Esophagus muscularis mucosa (tissue), 4 donors: Measurements from ENCODE around the gene RHBDL1. TPM values are rescaled to one million over a fixed set of nuclear protein-coding genes. Genes with fewer than 3 reads are reported as not detected.

Experiments
- DNase-seq: peaks from one replicate; pipeline ENCODE4 v3.0.0-alpha.2; 2017; ENCODE audit errors: extremely low spot score
- H3K27ac ChIP-seq, 4 donors: fragments of 200-600 bp; sonication (generic); replicated peaks in 1 of 4; 1 replicate in 3 of 4; 2 replicates in 1 of 4; pipeline ENCODE4 v1.5.1; 2016 to 2019; ENCODE audit warnings: mild to moderate bottlenecking in 1 of 4
- H3K27me3 ChIP-seq, 4 donors: fragments of 200-600 bp; sonication (generic); one replicate each; pipeline versions ENCODE4 v1.5.1 to v1.6.0; 2016 to 2019
- H3K36me3 ChIP-seq, 4 donors: fragments of 200-600 bp; sonication (generic); one replicate each; pipeline ENCODE4 v1.5.1; 2016 to 2019
- H3K4me1 ChIP-seq, 4 donors: fragments of 200-600 bp; sonication (generic); one replicate each; pipeline ENCODE4 v1.5.1; 2016 to 2019
- H3K4me3 ChIP-seq, 4 donors: fragments of 200-600 bp; sonication (generic); 1 replicate in 2 of 4; 2 replicates in 2 of 4; pipeline ENCODE4 v1.5.1; 2016 to 2019; ENCODE audit warnings: mild to moderate bottlenecking in 4 of 4, moderate library complexity in 1 of 4
- H3K9me3 ChIP-seq, 4 donors: fragments of 200-600 bp; sonication (generic); 1 replicate in 3 of 4; 2 replicates in 1 of 4; pipeline ENCODE4 v1.5.1; 2016 to 2019
- EP300 ChIP-seq: sonication (generic); formaldehyde crosslinking; IDR thresholded peaks from one replicate; pipeline ENCODE4 v1.6.1; 2017; ENCODE audit warnings: antibody characterized with exemption
- POLR2A ChIP-seq: fragments of 450-650 bp; IDR thresholded peaks from one replicate; pipeline ENCODE4 v1.6.1; 2017; ENCODE audit warnings: antibody characterized with exemption, moderate library complexity, mild to moderate bottlenecking, low read depth
- POLR2AphosphoS5 ChIP-seq, 2 donors: sonication (generic); formaldehyde crosslinking; IDR thresholded peaks; one replicate each; pipeline ENCODE4 v1.6.1; 2017; ENCODE audit warnings: antibody characterized with exemption in 2 of 2
- WGBS: methylation state at CpG from one replicate; pipeline ENCODE4 v1.1.5; 2018; 5-methylcytosine and 5-hydroxymethylcytosine counted together
- intact Hi-C: fragments of 100-400 bp; cut with DNase I; formaldehyde crosslinking; loops from one replicate; pipeline ENCODE4 v1.15.1; 2023
- total RNA-seq, 4 donors: library from RNA; depleted of rRNA; stranded (reverse); fragments of >200 nt; gene quantifications; one replicate each; pipeline versions ENCODE4 v1.1.0 to v1.2.1, GENCODE V29; 2016
- TF ChIP-seq, protein P1 (sequence below), 3 experiments: fragments of 200-600 bp in 2 of 3; fragments of 450-650 bp in 1 of 3; sonication (generic) in 2 of 3; IDR thresholded peaks; one replicate each; pipeline ENCODE4 v1.5.1; 2017 to 2019; ENCODE audit warnings: antibody characterized with exemption in 3 of 3, mild to moderate bottlenecking in 2 of 3, moderate library complexity in 1 of 3

RHBDL1 gene
- total RNA-seq, 4 donors from 2014 or later, result 0.17 to 2.0 (median 0.66) TPM

- peak overlapping the region in 3 of 4 donors; percentile 81 to 85 (median 81) for H3K27ac ChIP-seq
- peaks cover 0 to 45% (median 29%) of the 10 kb centered on the region in 4 donors for H3K36me3 ChIP-seq
- DNase-seq, result no peak
- 80% methylated on average over 18 of the region's 20 CpGs for WGBS
- H3K9me3 ChIP-seq, result no peaks in the 10 kb centered on the region
- no peak overlapping the region for H3K4me3 ChIP-seq
- no peaks in the 10 kb centered on the region for H3K27me3 ChIP-seq
- intact Hi-C loops, result loop anchor here (5.0 kb wide), 1 partner anchor 82 kb away; no protein-coding TSS in a partner anchor
- TF ChIP-seq EP300, result no peak
- TF ChIP-seq POLR2A, result no peak
- TF ChIP-seq, protein P1, sequence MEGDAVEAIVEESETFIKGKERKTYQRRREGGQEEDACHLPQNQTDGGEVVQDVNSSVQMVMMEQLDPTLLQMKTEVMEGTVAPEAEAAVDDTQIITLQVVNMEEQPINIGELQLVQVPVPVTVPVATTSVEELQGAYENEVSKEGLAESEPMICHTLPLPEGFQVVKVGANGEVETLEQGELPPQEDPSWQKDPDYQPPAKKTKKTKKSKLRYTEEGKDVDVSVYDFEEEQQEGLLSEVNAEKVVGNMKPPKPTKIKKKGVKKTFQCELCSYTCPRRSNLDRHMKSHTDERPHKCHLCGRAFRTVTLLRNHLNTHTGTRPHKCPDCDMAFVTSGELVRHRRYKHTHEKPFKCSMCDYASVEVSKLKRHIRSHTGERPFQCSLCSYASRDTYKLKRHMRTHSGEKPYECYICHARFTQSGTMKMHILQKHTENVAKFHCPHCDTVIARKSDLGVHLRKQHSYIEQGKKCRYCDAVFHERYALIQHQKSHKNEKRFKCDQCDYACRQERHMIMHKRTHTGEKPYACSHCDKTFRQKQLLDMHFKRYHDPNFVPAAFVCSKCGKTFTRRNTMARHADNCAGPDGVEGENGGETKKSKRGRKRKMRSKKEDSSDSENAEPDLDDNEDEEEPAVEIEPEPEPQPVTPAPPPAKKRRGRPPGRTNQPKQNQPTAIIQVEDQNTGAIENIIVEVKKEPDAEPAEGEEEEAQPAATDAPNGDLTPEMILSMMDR (IDR thresholded peaks at IDR 0.05), result no peak
- H3K4me1 ChIP-seq, result peaks cover 10 to 25% (median 20%) of the 10 kb centered on the region in 4 donors
These were observed 15.9 kb upstream of the RHBDL1 start for GRCh38 chr16:659618-660017.

- 65% methylated on average over 6 of the region's 6 CpGs for WGBS
- H3K27ac ChIP-seq, result peak overlapping the region; percentile 81 to 85 (median 82)
- intact Hi-C loops, result loop anchor here (5.0 kb wide), 1 partner anchor 83 kb away; no protein-coding TSS in a partner anchor
- DNase-seq, result no peak
- H3K27me3 ChIP-seq, result no peaks in the 10 kb centered on the region
- no peaks in the 10 kb centered on the region for H3K9me3 ChIP-seq
- H3K36me3 ChIP-seq, result peaks cover 0 to 40% (median 27%) of the 10 kb centered on the region in 4 donors
- TF ChIP-seq, protein P1 (IDR thresholded peaks at IDR 0.05), result no peak
- no peak for TF ChIP-seq EP300
- no peak for TF ChIP-seq POLR2A
- no peak for TF ChIP-seq POLR2AphosphoS5 (IDR thresholded peaks at IDR 0.05)
- H3K4me1 ChIP-seq, result peaks cover 10 to 25% (median 20%) of the 10 kb centered on the region in 4 donors
- H3K4me3 ChIP-seq, result peak overlapping the region; percentile 40 to 50 (median 48)
These were observed 15.4 kb upstream of the RHBDL1 start for GRCh38 chr16:660132-660458.

DNA sequence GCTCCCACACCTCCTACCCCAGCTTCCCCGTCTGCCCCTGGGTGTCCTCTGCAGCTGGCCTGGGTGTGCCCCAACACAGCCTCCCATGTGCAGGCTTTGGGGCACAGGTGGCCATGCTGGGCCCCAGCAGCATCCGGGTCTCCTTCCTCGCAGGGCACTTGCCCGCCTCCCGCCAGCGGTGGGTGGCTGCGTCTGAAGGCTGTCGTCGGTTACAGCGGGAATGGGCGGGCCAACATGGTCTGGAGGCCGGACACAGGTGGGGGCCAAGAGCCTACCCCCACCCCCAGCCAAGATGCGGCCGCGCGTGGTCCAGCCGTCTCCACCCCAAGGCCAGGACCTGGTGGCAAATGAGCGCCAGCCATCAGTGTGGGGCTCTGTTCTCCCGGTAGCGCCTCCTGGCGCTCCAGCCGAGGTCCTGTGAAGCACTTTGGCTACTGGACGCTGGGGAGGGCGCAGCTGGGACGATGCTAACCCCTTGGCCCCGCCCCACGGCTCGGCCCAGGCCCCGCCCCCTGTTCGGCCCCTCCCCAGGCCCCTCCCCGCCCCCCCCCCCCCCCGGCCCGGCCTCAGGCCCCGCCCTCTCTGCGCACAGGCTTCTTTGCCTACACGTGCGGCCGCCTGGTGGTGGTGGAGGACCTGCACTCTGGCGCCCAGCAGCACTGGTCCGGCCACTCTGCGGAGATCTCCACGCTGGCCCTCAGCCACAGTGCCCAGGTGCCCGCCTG is 14.8 kb upstream of the RHBDL1 start:
- Histone ChIP-seq H3K27me3 (no peaks in the 10 kb centered on the region), H3K36me3 (peaks cover 0 to 35% (median 24%) of the 10 kb centered on the region in 4 donors), H3K4me3 (peak overlapping the region; percentile 40 to 50 (median 48)), H3K9me3 (no peaks in the 10 kb centered on the region), H3K4me1 (peaks cover 10 to 25% (median 20%) of the 10 kb centered on the region in 4 donors), H3K27ac (peak overlapping the region; percentile 81 to 85 (median 82))
- 17% methylated on average over 7 of the region's 43 CpGs for WGBS
- DNase-seq, result peak; percentile 97
- intact Hi-C loops, result loop anchor here (5.0 kb wide), 1 partner anchor 83 kb away; no protein-coding TSS in a partner anchor
- TF ChIP-seq, protein P1 (IDR thresholded peaks at IDR 0.05), result peak; percentile 54 to 69 (median 61)
- TF ChIP-seq POLR2AphosphoS5 (IDR thresholded peaks at IDR 0.05) (peak; percentile 71 to 77), EP300 (no peak)

GRCh38 chr16:661184-661821 is 14.2 kb upstream of the RHBDL1 start:
- DNase-seq, result no peak
- Histone ChIP-seq H3K27ac (peak overlapping the region; percentile 81 to 85 (median 82)), H3K4me3 (peak overlapping the region; percentile 40 to 49 (median 46)), H3K4me1 (peaks cover 10 to 25% (median 20%) of the 10 kb centered on the region in 4 donors), H3K27me3 (no peaks in the 10 kb centered on the region), H3K9me3 (no peaks in the 10 kb centered on the region), H3K36me3 (peaks cover 0 to 29% (median 21%) of the 10 kb centered on the region in 4 donors)
- TF ChIP-seq, protein P1 (IDR thresholded peaks at IDR 0.05), result peak in 1 of 3 experiments; percentile 6
- TF ChIP-seq POLR2AphosphoS5 (IDR thresholded peaks at IDR 0.05), result no peak
- intact Hi-C loops, result loop anchor here (5.0 kb wide), 1 partner anchor 84 kb away; no protein-coding TSS in a partner anchor
- WGBS, result 16% methylated on average over 15 of the region's 35 CpGs
